Brain pericyte (primary cell): ENCODE measurements around the gene RIN3.
"Not testable (repeated sequence)": the region's sequence is repeated elsewhere in the genome, so short reads cannot be mapped to it uniquely, and the experiment has no call there.

Experiments
- DNase-seq: peaks from one replicate; pipeline ENCODE4 v3.0.0-alpha.2; 2012; ENCODE audit warnings: low read depth, low spot score

Gene RIN3

GRCh38 chr14:92712654-92713051 lies 199.1 kb downstream of the RIN3 start:
- DNase-seq = no peak

GRCh38 chr14:92714739-92715307 lies 201.2 kb downstream of the RIN3 start:
- DNase-seq = not testable (repeated sequence)

GRCh38 chr14:92716131-92716530 lies 202.6 kb downstream of the RIN3 start:
- no peak for DNase-seq

GRCh38 chr14:92717571-92718042 lies 204.0 kb downstream of the RIN3 start:
- no peak for DNase-seq

GRCh38 chr14:92718664-92719063 lies 205.1 kb downstream of the RIN3 start:
- no peak for DNase-seq

- no peak for DNase-seq
Observed at GRCh38 chr14:92719421-92719820, 205.8 kb downstream of the RIN3 start.

GRCh38 chr14:92719890-92720323 lies 206.3 kb downstream of the RIN3 start:
- DNase-seq = no peak

GRCh38 chr14:92724516-92725340 lies 211.1 kb downstream of the RIN3 start:
- no peak for DNase-seq

- no peak for DNase-seq
Observed at GRCh38 chr14:92726135-92726932, 212.8 kb downstream of the RIN3 start.

GRCh38 chr14:92726933-92727262 lies 213.3 kb downstream of the RIN3 start:
- no peak for DNase-seq

GRCh38 chr14:92728759-92729364 lies 215.3 kb downstream of the RIN3 start:
- DNase-seq = no peak

GRCh38 chr14:92729634-92730358 lies 216.2 kb downstream of the RIN3 start:
- DNase-seq = peak; percentile 38

- no peak for DNase-seq
Observed at GRCh38 chr14:92731622-92732115, 218.1 kb downstream of the RIN3 start.

- DNase-seq = no peak
Observed at GRCh38 chr14:92733007-92733406, 219.4 kb downstream of the RIN3 start.

- no peak for DNase-seq
Observed at GRCh38 chr14:92734618-92735017, 221.0 kb downstream of the RIN3 start.

- no peak for DNase-seq
Observed at GRCh38 chr14:92735344-92735743, 221.8 kb downstream of the RIN3 start.

- no peak for DNase-seq
Observed at GRCh38 chr14:92737206-92737605, 223.6 kb downstream of the RIN3 start.

GRCh38 chr14:92737619-92738188 lies 224.1 kb downstream of the RIN3 start:
- no peak for DNase-seq
